Naive B cell (primary cell): ENCODE measurements around the gene FYN. TPM values are rescaled to one million over a fixed set of nuclear protein-coding genes. Genes with fewer than 3 reads are reported as not detected.

Experiments
- ATAC-seq, 2 donors: fragments of 150-1000 bp; cut with Tn5 transposase; 2 replicates each; pipeline ENCODE4 v1.10.0; 2021; ENCODE audit warnings: low read depth in 2 of 2, mild to moderate bottlenecking in 2 of 2, moderate library complexity in 2 of 2
- DNase-seq: peaks from one replicate; pipeline ENCODE4 v3.0.0; 2022
- H3K27ac Mint-ChIP-seq, 6 donors: one replicate each; pipeline ENCODE4 v1.8.0; 2020 to 2022; ENCODE audit warnings: mild to moderate bottlenecking in 6 of 6, mixed read lengths in 6 of 6, moderate library complexity in 5 of 6, inconsistent platforms in 2 of 6
- H3K27me3 Mint-ChIP-seq, 3 donors: one replicate each; pipeline ENCODE4 v1.8.0; 2021 to 2022; ENCODE audit warnings: mixed read lengths in 3 of 3, mild to moderate bottlenecking in 1 of 3
- H3K36me3 Mint-ChIP-seq, 2 donors: one replicate each; pipeline ENCODE4 v1.8.0; 2020 to 2022; ENCODE audit warnings: mixed read lengths in 2 of 2, inconsistent platforms in 1 of 2, mild to moderate bottlenecking in 1 of 2
- H3K4me1 Mint-ChIP-seq, 3 donors: one replicate each; pipeline ENCODE4 v1.8.0; 2020 to 2022; ENCODE audit warnings: mixed read lengths in 3 of 3, inconsistent platforms in 1 of 3, mild to moderate bottlenecking in 1 of 3, moderate library complexity in 1 of 3
- H3K4me3 Mint-ChIP-seq, 8 donors: one replicate each; pipeline ENCODE4 v1.8.0; 2020 to 2022; ENCODE audit warnings: mild to moderate bottlenecking in 8 of 8, mixed read lengths in 8 of 8, moderate library complexity in 8 of 8, inconsistent platforms in 2 of 8
- H3K9me3 Mint-ChIP-seq, 7 donors: one replicate each; pipeline ENCODE4 v1.8.0; 2020 to 2022; ENCODE audit warnings: mixed read lengths in 7 of 7, mild to moderate bottlenecking in 5 of 7, inconsistent platforms in 2 of 7, moderate library complexity in 1 of 7
- polyA plus RNA-seq, 6 donors: library from polyadenylated mRNA; unstranded; fragments of 300-500 nt; fragmentation: Illumina TruSeq; gene quantifications; one replicate each; pipeline ENCODE4 v1.2.3, GENCODE V29; 2021; ENCODE audit warnings: low read depth in 6 of 6

Gene FYN
- polyA plus RNA-seq, 6 donors from 2014 or later: 53.1 to 94.5 (median 78.7) TPM

DNA sequence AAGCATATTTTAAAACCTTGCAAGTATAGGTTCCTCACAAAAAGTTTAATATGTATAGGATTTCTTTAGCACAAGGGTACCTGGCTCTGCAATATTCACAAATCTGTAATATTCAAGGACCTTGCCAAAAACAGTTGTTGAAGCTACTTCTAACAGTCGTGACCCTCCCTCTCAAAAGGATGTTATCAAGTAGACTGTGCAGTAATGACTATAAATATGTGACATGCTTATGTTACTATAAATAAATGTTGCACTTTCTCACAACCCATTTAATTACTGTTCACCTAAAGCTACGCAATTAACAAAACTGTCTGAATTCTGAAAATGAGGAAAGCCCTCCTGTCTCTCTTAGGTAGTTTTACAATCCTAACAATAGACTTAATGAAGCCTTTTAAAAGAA is 41.8 kb downstream of the FYN start:
- H3K36me3 Mint-ChIP-seq: peaks cover 0 to 9% of the 10 kb centered on the region in 2 donors

DNA sequence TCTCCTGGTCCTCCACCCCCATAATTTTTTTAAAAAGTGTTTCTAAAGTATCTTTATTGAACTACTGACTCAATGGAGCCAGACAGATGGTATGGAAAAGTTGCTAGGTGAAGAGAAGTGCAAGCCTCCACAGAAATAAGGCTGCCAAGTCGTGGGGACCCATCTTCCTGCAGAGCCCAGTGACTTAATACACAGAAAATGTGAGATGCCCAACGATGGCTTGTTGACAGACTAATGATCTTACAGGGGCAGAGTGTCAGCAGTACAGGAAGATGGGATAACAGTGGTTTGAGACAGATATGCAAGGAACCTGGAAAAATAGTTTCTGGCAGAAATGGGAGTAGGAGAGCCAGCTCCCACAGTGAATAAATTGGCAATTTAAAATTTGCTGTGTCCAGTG is 43.3 kb downstream of the FYN start:
- H3K27ac Mint-ChIP-seq: no peak overlapping the region
- H3K9me3 Mint-ChIP-seq: no peaks in the 10 kb centered on the region
- H3K36me3 Mint-ChIP-seq: no peaks in the 10 kb centered on the region
- H3K27me3 Mint-ChIP-seq: no peaks in the 10 kb centered on the region
- no peak for ATAC-seq
- H3K4me1 Mint-ChIP-seq: peaks cover 19 to 36% (median 25%) of the 10 kb centered on the region in 3 donors
- H3K4me3 Mint-ChIP-seq: no peak overlapping the region
- no peak for DNase-seq

More for the DNA sequence above, 41.8 kb downstream of the FYN start:
- Mint-ChIP-seq H3K4me1 (peaks cover 28 to 36% (median 30%) of the 10 kb centered on the region in 3 donors), H3K4me3 (no peak overlapping the region), H3K27ac (no peak overlapping the region), H3K27me3 (no peaks in the 10 kb centered on the region), H3K9me3 (no peaks in the 10 kb centered on the region)
- no peak for DNase-seq
- ATAC-seq: no peak

DNA sequence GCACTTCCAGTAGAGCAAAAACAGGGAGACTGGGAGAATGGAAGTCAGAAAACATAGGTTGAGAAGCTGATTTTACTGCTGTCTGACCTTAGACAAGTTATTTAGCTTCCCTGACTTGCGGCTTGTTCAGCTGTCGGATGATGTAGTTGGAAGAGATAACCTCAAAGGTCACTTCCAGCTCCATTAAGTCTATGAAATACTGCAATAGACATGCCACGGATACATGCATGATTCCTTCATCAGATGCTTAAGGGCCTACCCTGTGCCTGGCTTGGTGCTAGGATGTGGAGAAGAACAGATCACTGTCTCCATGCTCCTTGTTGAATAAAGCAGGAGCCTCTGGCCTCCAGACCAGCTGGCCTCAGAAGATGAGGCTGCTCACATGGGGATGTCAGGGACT is 43.7 kb downstream of the FYN start:
- ATAC-seq (no peak), DNase-seq (no peak)
- Mint-ChIP-seq H3K36me3 (no peaks in the 10 kb centered on the region), H3K4me1 (peaks cover 22 to 35% (median 25%) of the 10 kb centered on the region in 3 donors), H3K27me3 (no peaks in the 10 kb centered on the region), H3K27ac (peak overlapping the region in 1 of 6 donors; percentile 5), H3K4me3 (no peak overlapping the region), H3K9me3 (no peaks in the 10 kb centered on the region)

DNA sequence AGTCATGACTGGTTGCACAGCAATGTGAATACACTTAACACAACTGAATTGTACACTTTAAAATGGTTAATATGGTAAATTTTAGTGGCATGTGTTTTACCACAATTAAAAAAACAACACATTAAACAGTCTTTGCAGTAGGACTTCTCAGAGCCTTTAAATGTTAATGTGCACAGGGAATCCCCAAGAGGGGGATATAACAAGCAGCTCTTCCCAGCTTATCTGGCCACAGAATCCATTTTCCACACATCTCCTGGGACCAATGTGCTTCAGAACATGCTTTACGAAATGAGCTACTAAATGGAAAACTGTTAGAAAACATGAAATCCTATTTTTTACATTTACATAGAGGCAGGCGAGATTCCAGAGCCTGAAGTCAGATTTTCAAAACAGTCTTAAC is 44.4 kb downstream of the FYN start:
- Mint-ChIP-seq H3K4me1 (peaks cover 27 to 41% (median 30%) of the 10 kb centered on the region in 3 donors), H3K36me3 (no peaks in the 10 kb centered on the region), H3K27ac (peak overlapping the region in 1 of 6 donors; percentile 12), H3K4me3 (no peak overlapping the region), H3K27me3 (no peaks in the 10 kb centered on the region), H3K9me3 (no peaks in the 10 kb centered on the region)
- no peak for ATAC-seq
- no peak for DNase-seq

DNA sequence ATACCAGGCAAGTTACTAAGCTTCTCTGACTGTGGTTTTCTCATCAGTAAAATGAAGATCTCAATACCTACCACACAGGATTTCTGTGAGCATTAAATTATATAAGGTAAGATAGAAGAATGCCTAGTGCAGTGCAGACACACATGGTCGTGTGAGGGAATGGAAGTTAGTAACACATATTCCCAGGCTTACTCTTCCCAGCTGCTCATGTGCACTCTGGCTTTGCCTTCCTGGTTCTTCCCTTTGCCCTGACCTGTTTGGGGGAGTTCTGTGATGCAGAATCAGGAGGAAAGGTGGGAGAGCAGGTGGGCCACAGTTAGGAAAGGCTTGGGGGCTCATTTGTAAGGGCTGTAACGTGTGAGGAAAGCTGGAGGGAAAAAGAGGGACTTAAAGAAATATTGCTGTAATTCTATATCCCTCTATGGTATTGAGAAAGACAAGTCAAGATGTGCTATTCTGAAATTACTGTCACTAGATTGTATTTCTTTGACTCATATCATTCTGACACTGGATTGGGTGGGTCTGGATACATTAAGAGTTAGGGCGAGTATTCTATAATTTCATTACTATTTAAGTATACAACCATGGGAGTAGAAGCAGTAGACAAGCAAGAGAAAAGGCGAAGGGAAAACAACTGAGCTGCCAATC is 47.7 kb downstream of the FYN start:
- ATAC-seq: no peak
- Mint-ChIP-seq H3K36me3 (no peaks in the 10 kb centered on the region), H3K4me1 (peaks cover 29 to 41% (median 31%) of the 10 kb centered on the region in 3 donors), H3K9me3 (no peaks in the 10 kb centered on the region), H3K27me3 (no peaks in the 10 kb centered on the region), H3K27ac (peak overlapping the region in 3 of 6 donors; percentile 1 to 86 (median 34)), H3K4me3 (peak overlapping the region in 1 of 8 donors; percentile 33)
- no peak for DNase-seq

DNA sequence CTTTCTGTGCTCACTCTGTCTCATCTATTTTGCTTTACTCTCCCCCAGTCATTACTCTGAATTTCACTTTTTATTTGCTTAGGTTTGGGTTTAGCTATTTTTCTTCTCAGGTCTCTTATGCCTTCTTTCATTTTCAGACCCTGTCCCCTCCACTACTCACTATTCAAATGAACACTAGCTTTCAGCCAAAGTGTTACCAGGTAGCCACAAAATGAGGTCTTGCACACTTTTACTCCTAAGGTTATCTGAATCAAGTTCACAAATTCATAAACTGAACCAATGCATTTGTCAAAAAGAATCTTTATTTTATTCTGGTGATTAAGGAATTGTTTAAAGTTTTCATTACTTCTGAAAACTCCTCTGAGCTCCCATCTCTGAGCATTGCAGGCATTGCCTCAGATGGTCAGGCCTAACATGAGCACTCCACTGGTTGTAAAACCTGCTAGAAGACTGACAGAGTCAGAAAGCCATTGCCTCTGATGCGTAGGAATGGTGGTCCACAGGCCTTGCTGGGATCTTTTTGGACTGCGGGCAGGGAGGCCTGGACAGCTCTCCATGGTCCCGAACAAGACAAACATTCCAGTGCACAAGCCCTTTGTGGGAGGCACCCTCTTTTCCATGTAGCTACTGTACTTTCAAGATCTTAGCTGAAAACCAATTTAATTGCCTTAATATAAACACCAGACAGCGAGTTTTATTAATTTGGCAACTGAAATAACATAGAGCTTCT is 48.5 kb downstream of the FYN start:
- Mint-ChIP-seq H3K9me3 (no peaks in the 10 kb centered on the region), H3K4me3 (no peak overlapping the region), H3K36me3 (no peaks in the 10 kb centered on the region), H3K27me3 (no peaks in the 10 kb centered on the region), H3K27ac (peak overlapping the region in 3 of 6 donors; percentile 17 to 34 (median 27)), H3K4me1 (peaks cover 29 to 35% (median 31%) of the 10 kb centered on the region in 3 donors)
- DNase-seq (no peak), ATAC-seq (no peak)

DNA sequence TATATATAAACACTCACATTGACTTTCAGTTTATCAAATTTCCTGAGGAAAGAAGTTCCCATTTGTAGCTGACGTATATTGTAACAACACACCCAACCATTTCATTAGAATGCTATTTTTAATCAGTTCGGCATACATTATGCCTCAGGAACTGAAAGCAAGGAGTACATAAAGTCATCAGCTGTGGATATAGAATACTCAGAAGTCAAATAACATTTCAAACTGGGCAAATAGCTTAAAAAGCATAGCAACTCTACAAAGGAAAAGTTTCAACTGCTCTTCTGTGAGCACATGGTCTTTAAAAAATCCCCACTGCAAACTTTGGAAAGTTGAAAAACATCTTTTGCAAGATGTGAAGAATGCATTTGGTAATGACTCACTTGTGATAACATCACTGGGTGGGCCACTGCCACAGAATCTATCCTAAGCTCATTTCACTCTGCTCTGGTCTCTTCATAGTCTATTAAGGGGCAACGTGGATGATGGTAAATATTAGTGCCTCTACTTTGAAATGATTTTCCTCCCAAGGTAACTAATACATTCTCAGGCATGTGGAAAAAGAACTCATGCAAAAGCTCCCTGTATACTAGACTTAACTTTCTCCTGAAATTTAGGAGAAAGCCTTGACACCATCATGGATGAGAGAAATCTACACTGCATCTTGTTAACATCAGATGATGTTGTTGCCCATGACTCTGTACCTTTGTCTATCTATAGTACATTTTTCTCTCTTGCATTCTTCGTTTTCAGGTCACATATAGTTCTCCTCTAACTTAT is 49.2 kb downstream of the FYN start:
- no peaks in the 10 kb centered on the region for H3K9me3 Mint-ChIP-seq
- peaks cover 26 to 36% (median 31%) of the 10 kb centered on the region in 3 donors for H3K4me1 Mint-ChIP-seq
- ATAC-seq: peak in 1 of 2 donors; percentile 25
- no peaks in the 10 kb centered on the region for H3K27me3 Mint-ChIP-seq
- peak overlapping the region in 1 of 8 donors; percentile 31 for H3K4me3 Mint-ChIP-seq
- DNase-seq: no peak
- H3K36me3 Mint-ChIP-seq: peaks cover 1 to 4% of the 10 kb centered on the region in 2 donors
- peak overlapping the region in 3 of 6 donors; percentile 17 to 64 (median 34) for H3K27ac Mint-ChIP-seq

DNA sequence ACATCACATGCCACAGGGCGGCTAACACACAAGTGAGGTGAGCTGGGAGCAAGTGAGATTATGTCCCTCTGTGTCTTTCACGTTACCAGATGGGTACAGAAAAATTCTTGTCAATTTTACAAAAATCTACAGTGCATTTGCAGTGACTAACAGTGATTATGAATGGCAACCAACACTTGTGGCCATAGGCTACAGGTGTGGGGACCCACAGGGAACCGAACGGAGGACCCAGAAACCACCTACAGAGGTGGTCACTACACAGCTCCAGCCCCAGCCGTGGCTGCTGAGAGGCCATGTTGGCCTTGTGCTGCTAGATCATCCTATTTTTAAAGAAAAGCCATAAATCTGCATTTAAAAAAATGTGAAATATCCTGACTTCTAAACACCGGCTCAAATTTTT is 50.2 kb downstream of the FYN start:
- Mint-ChIP-seq H3K4me3 (peak overlapping the region in 2 of 8 donors; percentile 16 to 61), H3K9me3 (no peaks in the 10 kb centered on the region), H3K27ac (peak overlapping the region in 1 of 6 donors; percentile 75), H3K36me3 (peaks cover 9 to 10% of the 10 kb centered on the region in 2 donors), H3K4me1 (peaks cover 32 to 42% (median 38%) of the 10 kb centered on the region in 3 donors), H3K27me3 (no peaks in the 10 kb centered on the region)
- DNase-seq (no peak), ATAC-seq (no peak)

DNA sequence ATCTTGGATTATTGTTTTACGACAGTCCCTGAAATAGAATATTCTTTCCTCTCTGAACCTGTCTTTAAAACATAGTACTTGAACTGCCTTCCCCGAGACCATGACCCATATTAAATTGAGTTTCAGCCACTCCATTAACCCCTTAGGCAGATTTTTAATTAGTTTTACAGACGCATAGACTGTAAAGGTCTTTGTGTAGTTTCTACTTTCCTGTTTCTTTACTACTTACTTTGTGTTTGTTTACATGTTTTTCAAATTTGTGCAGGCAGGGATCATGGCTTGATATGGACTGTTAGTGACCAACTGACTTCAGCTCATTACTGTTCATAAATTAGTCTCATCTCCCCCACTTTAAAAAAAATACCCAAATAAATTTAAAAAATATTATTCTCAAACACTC is 53.8 kb downstream of the FYN start:
- Mint-ChIP-seq H3K36me3 (peaks cover 9 to 10% of the 10 kb centered on the region in 2 donors), H3K9me3 (no peaks in the 10 kb centered on the region), H3K4me1 (peaks cover 26 to 30% (median 28%) of the 10 kb centered on the region in 3 donors), H3K27ac (no peak overlapping the region), H3K27me3 (no peaks in the 10 kb centered on the region), H3K4me3 (no peak overlapping the region)
- no peak for DNase-seq
- no peak for ATAC-seq

DNA sequence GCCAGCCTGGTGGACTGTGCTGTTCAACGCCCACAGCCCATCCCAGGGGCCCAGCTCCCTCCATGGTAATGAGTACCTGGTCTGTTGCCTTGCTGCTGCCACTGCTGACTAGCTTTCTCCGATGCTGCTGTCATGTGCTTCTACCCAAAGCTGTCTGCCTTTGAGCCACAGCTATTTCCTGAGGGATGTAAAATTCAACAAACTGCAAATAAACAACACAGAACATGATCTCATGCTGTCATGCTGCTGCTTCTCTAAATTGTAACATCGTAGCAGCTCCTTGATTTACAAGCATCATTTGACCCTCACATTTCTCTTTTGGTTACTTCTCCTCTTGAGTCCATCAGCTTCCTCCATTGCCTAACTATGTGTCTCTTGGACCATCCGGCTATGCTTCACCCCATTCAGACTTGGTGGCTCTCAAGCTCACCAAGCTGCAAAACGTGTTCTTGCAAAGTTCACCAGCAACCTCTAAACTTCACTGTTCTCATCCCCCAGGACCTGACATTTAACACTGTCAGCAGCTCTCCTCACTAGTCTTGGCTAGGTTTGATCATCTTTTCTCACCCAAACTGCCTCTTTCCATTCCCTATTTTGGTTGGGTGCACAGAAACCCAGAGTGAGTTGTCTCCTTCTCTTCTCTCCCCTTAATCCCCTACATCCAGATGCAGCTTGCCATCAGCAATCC is 54.6 kb downstream of the FYN start:
- ATAC-seq (no peak), DNase-seq (no peak)
- H3K4me3 Mint-ChIP-seq: no peak overlapping the region
- H3K27me3 Mint-ChIP-seq: no peaks in the 10 kb centered on the region
- peaks cover 18 to 23% (median 22%) of the 10 kb centered on the region in 3 donors for H3K4me1 Mint-ChIP-seq
- no peaks in the 10 kb centered on the region for H3K9me3 Mint-ChIP-seq
- peaks cover 10 to 13% of the 10 kb centered on the region in 2 donors for H3K36me3 Mint-ChIP-seq
- H3K27ac Mint-ChIP-seq: peak overlapping the region in 2 of 6 donors; percentile 42 to 77

DNA sequence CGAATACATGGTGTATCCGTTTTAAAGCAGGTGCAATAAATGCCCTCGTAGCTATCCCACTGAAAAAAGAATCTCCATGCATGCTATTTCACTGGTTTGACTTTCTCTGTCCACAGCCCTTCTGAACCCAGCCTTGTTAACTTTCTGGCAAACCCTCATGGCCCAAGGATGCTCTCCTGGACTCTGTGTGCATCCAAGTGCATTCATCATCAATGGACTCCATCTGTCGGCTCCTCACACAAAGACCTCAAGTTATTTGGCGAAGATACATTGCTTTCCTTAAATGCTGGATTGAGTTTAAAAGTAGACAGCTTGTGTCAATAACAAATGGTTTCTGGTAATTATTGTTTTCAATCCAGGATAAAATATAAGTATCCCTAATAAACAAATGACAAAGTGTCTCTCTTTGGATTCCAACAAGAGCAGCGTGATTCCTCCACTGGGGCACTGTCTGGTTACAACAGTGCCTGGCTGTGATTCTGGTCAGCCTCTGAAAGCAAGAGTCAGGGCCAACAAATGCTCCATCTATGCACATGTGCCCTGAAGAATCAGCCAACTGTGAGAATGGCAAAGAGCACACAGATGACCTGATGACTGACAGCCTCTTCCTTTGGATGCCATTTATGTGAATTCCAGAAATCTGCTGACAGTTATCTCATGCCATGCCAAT is 55.7 kb downstream of the FYN start:
- H3K27me3 Mint-ChIP-seq: no peaks in the 10 kb centered on the region
- ATAC-seq (no peak), DNase-seq (no peak)
- H3K4me1 Mint-ChIP-seq: peaks cover 8 to 18% (median 11%) of the 10 kb centered on the region in 3 donors
- peak overlapping the region in 2 of 6 donors; percentile 16 to 28 for H3K27ac Mint-ChIP-seq
- H3K9me3 Mint-ChIP-seq: no peaks in the 10 kb centered on the region
- peaks cover 10 to 21% of the 10 kb centered on the region in 2 donors for H3K36me3 Mint-ChIP-seq
- no peak overlapping the region for H3K4me3 Mint-ChIP-seq

DNA sequence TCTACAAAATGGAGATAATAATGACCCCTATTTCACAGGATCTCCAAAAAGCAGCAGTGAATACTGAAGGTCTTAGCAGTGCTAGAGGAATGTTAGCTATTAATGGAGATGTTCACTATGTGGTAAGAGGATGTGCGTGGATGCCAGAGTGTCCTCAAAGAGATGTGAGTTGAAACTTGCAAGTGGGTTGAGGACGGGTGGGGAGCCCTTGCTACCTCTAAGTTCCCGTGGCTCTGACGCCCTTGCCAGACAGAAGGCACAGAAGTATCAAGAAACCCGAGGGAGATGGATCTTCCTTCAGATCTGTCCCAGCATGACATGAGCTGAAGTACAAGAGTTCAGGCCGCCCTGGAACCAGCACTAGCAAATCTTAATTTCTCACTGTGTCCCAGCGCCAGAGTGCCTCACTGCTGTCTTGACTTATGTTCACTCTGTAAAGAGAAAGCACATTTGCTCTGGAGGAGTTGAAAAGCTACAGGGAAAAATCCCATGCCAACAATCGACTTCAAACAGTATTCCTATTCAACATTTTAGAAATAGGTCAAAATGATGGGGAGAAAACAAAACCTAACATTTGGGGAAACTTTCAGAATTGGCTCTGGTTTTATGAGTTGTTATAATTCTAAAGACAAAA is 59.5 kb downstream of the FYN start:
- H3K36me3 Mint-ChIP-seq: peaks cover 4 to 35% of the 10 kb centered on the region in 2 donors
- H3K4me1 Mint-ChIP-seq: peaks cover 5 to 14% (median 8%) of the 10 kb centered on the region in 3 donors
- H3K9me3 Mint-ChIP-seq: no peaks in the 10 kb centered on the region
- no peaks in the 10 kb centered on the region for H3K27me3 Mint-ChIP-seq
- no peak overlapping the region for H3K4me3 Mint-ChIP-seq
- DNase-seq: no peak
- H3K27ac Mint-ChIP-seq: peak overlapping the region in 1 of 6 donors; percentile 77
- ATAC-seq: no peak
